ENCODE results near the gene ATL2. TPM values are rescaled to one million over a fixed set of nuclear protein-coding genes. Genes with fewer than 3 reads are reported as not detected.
"Not testable (repeated sequence)": the region's sequence is repeated elsewhere in the genome, so short reads cannot be mapped to it uniquely, and the experiment has no call there.

Gene ATL2
- total RNA-seq, 1 experiment from 2014 or later = 66.7 TPM

- no peaks in the 10 kb centered on the region; the same call in 1 of the 2 replicates for H3K27me3 ChIP-seq (ENCODE audit: insufficient read depth, low read length)
- Mint-ChIP-seq H3K27me3 (ENCODE audit: low read depth) (peaks cover 25% of the 10 kb centered on the region), H3K9me3 (no peaks in the 10 kb centered on the region; a peak in 2 of 5 replicates), H3K36me3 (ENCODE audit: insufficient read depth in 1 of 3, low read depth in 3 of 3) (peaks cover 0 to 10% (median 0%) of the 10 kb centered on the region in 3 experiments; a peak in 2 of 7 replicates), H3K4me1 (peaks cover 35 to 43% of the 10 kb centered on the region in 2 experiments), H3K27ac (no peak overlapping the region), H3K4me3 (no peak overlapping the region)
- H2AFZ ChIP-seq (ENCODE audit: low read length) = no peak overlapping the region
- no peak overlapping the region for H3K4ac ChIP-seq (ENCODE audit: low read depth, low read length)
- H4K8ac ChIP-seq (replicated peaks; ENCODE audit: insufficient read length, low read depth, low read length) = no peak overlapping the region
- TF ChIP-seq, protein P1, sequence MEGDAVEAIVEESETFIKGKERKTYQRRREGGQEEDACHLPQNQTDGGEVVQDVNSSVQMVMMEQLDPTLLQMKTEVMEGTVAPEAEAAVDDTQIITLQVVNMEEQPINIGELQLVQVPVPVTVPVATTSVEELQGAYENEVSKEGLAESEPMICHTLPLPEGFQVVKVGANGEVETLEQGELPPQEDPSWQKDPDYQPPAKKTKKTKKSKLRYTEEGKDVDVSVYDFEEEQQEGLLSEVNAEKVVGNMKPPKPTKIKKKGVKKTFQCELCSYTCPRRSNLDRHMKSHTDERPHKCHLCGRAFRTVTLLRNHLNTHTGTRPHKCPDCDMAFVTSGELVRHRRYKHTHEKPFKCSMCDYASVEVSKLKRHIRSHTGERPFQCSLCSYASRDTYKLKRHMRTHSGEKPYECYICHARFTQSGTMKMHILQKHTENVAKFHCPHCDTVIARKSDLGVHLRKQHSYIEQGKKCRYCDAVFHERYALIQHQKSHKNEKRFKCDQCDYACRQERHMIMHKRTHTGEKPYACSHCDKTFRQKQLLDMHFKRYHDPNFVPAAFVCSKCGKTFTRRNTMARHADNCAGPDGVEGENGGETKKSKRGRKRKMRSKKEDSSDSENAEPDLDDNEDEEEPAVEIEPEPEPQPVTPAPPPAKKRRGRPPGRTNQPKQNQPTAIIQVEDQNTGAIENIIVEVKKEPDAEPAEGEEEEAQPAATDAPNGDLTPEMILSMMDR (conservative IDR thresholded peaks at IDR 0.05) = no peak
- H3K4me2 ChIP-seq (ENCODE audit: insufficient read depth, insufficient read length, low read length) = no peak overlapping the region
- H3K23me2 ChIP-seq (ENCODE audit: insufficient read length, low read depth, low read length, poor library complexity, severe bottlenecking) = no peaks in the 10 kb centered on the region
- no peak overlapping the region for H4K91ac ChIP-seq (ENCODE audit: insufficient read length, low read depth, low read length)
- no peak overlapping the region for H3K27ac ChIP-seq (ENCODE audit: insufficient read length, low read depth, low read length)
- H3K14ac ChIP-seq (ENCODE audit: insufficient read depth, low read length) = no peak overlapping the region
- H3K79me1 ChIP-seq (ENCODE audit: insufficient read depth, low read depth, low read length, poor library complexity, severe bottlenecking) = no peaks in the 10 kb centered on the region
- H4K5ac ChIP-seq (ENCODE audit: insufficient read length, low read depth, low read length) = no peak overlapping the region
- H3T11ph ChIP-seq (ENCODE audit: low read length) = no peak overlapping the region
- no peak overlapping the region for H3K9ac ChIP-seq (ENCODE audit: extremely low read depth, insufficient read length, low read length)
- no peak overlapping the region for H3K56ac ChIP-seq (ENCODE audit: insufficient read length, low read depth, low read length)
- DNase-seq = no peak
- H3K23ac ChIP-seq (ENCODE audit: insufficient read length, low read depth, low read length) = no peak overlapping the region
- H2AK5ac ChIP-seq (ENCODE audit: insufficient read length, low read length) = no peak overlapping the region
- no CpG with 5 or more reads among the region's 4 CpGs for WGBS (ENCODE audit: extremely low coverage, insufficient read length, low lambda C conversion rate)
- H2BK5ac ChIP-seq (ENCODE audit: insufficient read length, low read length) = no peak overlapping the region
- no peaks in the 10 kb centered on the region for H3K9me3 ChIP-seq (ENCODE audit: control insufficient read depth, low read depth, low read length)
- H2BK12ac ChIP-seq (ENCODE audit: insufficient read length, low read depth, low read length) = no peak overlapping the region
- H2BK120ac ChIP-seq (ENCODE audit: low read depth, low read length, poor library complexity, severe bottlenecking) = no peak overlapping the region
- H2BK15ac ChIP-seq (ENCODE audit: low read depth, low read length) = no peak overlapping the region
- H2BK20ac ChIP-seq (ENCODE audit: low read depth, low read length, poor library complexity, severe bottlenecking) = no peak overlapping the region
- no peaks in the 10 kb centered on the region for H4K20me1 ChIP-seq (ENCODE audit: control insufficient read depth, insufficient read depth, insufficient read length)
- H3K18ac ChIP-seq (ENCODE audit: insufficient read length, low read depth, low read length) = no peak overlapping the region
- no peaks in the 10 kb centered on the region for H3K79me2 ChIP-seq (ENCODE audit: insufficient read depth, low read length)
- peaks cover 6% of the 10 kb centered on the region; the same call in 1 of the 2 replicates for H3K4me1 ChIP-seq (ENCODE audit: insufficient read depth, low read length)
Observed at GRCh38 chr2:38279201-38279600, 97.9 kb downstream of the ATL2 start.

DNA sequence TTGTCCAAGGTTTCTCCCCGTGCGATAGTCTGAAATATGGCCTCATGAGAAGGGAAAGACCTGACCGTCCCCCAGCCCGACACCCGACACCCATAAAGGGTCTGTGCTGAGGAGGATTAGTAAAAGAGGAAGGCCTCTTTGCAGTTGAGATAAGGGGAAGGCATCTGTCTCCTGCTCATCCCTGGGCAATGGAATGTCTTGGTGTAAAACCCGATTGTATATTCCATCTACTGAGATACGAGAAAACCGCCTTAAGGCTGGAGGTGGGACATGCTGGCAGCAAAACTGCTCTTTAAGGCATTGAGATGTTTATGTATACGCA is 99.0 kb downstream of the ATL2 start:
- H4K8ac ChIP-seq (replicated peaks; ENCODE audit: insufficient read length, low read depth, low read length); H2BK120ac ChIP-seq (ENCODE audit: low read depth, low read length, poor library complexity, severe bottlenecking); DNase-seq; H3K4me1 ChIP-seq (ENCODE audit: insufficient read depth, low read length); H3K23me2 ChIP-seq (ENCODE audit: insufficient read length, low read depth, low read length, poor library complexity, severe bottlenecking); H3K9me3 Mint-ChIP-seq; H3K27ac ChIP-seq (ENCODE audit: insufficient read length, low read depth, low read length); H3K27me3 ChIP-seq (ENCODE audit: insufficient read depth, low read length); H3K9me3 ChIP-seq (ENCODE audit: control insufficient read depth, low read depth, low read length); H3T11ph ChIP-seq (ENCODE audit: low read length); H2BK15ac ChIP-seq (ENCODE audit: low read depth, low read length); H3K18ac ChIP-seq (ENCODE audit: insufficient read length, low read depth, low read length); H2BK5ac ChIP-seq (ENCODE audit: insufficient read length, low read length); H3K14ac ChIP-seq (ENCODE audit: insufficient read depth, low read length); H4K91ac ChIP-seq (ENCODE audit: insufficient read length, low read depth, low read length); H2BK20ac ChIP-seq (ENCODE audit: low read depth, low read length, poor library complexity, severe bottlenecking); H3K9ac ChIP-seq (ENCODE audit: extremely low read depth, insufficient read length, low read length); H2BK12ac ChIP-seq (ENCODE audit: insufficient read length, low read depth, low read length); H3K79me2 ChIP-seq (ENCODE audit: insufficient read depth, low read length); H3K79me1 ChIP-seq (ENCODE audit: insufficient read depth, low read depth, low read length, poor library complexity, severe bottlenecking); H2AK5ac ChIP-seq (ENCODE audit: insufficient read length, low read length); H3K56ac ChIP-seq (ENCODE audit: insufficient read length, low read depth, low read length); H2AFZ ChIP-seq (ENCODE audit: low read length); H4K20me1 ChIP-seq (ENCODE audit: control insufficient read depth, insufficient read depth, insufficient read length); H3K4ac ChIP-seq (ENCODE audit: low read depth, low read length); H4K5ac ChIP-seq (ENCODE audit: insufficient read length, low read depth, low read length); H3K23ac ChIP-seq (ENCODE audit: insufficient read length, low read depth, low read length): not testable (repeated sequence)
- H3K27ac Mint-ChIP-seq = peak overlapping the region; percentile 68 to 90 (median 89); a peak in 5 of 7 replicates
- H3K4me2 ChIP-seq (ENCODE audit: insufficient read depth, insufficient read length, low read length) = peak overlapping the region; percentile 35
- WGBS (ENCODE audit: extremely low coverage, insufficient read length, low lambda C conversion rate) = no CpG with 5 or more reads among the region's 9 CpGs
- peak overlapping the region in 1 of 2 experiments; percentile 41; a peak in 3 of 5 replicates for H3K4me3 Mint-ChIP-seq
- H3K4me1 Mint-ChIP-seq = peaks cover 44 to 52% of the 10 kb centered on the region in 2 experiments
- peaks cover 25% of the 10 kb centered on the region for H3K27me3 Mint-ChIP-seq (ENCODE audit: low read depth)
- H3K36me3 Mint-ChIP-seq (ENCODE audit: insufficient read depth in 1 of 3, low read depth in 3 of 3) = peaks cover 0 to 10% (median 0%) of the 10 kb centered on the region in 3 experiments; a peak in 2 of 7 replicates

All from H9 (cell line).